Activated CD8-positive, alpha-beta memory T cell treated with anti-CD3 and anti-CD28 coated beads for 4 hours (primary cell): ENCODE measurements around the gene NSRP1.
"Not testable (repeated sequence)": the region's sequence is repeated elsewhere in the genome, so short reads cannot be mapped to it uniquely, and the experiment has no call there.

Experiments
- DNase-seq, 2 donors: peaks; one replicate each; pipeline ENCODE4 v3.0.0-alpha.2; 2020; ENCODE audit warnings: low read depth in 2 of 2

The NSRP1 gene

DNA sequence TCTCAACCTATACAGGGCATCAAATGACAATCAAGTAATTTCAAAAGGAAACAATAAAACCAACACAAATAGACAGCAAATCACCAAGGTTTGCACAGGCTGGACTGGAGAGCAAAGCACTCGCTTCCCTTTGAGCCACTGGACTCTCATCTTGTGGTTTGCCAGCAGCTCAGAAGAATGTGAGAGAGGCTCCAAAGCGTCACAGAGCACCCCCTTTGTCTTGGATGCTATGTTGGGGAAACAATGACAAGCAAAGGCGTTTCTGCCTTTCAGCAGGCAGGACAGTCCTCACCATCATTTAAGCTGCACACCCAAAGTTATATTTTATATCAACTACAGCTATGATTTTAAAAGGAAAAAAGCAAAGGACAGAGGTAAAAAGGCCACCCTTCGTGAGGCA is 105.6 kb downstream of the NSRP1 start:
- no peak for DNase-seq

DNA sequence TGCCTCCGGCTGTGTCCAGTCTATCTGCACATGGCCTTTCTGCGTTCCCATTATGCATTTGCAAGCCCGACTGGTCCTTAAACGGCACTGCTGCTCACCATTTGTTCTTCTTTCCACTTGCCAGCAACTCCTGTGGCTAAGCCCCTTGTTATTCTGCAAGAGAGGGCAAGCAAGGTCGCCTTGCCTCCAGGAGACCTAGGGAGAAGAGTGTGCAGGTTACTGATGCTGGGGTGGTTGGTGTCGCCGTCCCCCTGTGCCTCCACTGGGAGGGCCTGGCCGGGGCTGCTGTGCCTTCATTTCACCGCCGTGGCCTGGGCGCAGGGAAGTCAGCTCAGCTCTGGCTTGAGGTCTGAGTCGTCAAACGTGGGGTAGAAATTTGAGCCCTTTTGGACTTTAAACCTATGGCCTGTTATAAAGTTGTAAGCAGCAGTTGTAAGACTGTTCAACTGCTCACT is 106.1 kb downstream of the NSRP1 start:
- DNase-seq: no peak

DNA sequence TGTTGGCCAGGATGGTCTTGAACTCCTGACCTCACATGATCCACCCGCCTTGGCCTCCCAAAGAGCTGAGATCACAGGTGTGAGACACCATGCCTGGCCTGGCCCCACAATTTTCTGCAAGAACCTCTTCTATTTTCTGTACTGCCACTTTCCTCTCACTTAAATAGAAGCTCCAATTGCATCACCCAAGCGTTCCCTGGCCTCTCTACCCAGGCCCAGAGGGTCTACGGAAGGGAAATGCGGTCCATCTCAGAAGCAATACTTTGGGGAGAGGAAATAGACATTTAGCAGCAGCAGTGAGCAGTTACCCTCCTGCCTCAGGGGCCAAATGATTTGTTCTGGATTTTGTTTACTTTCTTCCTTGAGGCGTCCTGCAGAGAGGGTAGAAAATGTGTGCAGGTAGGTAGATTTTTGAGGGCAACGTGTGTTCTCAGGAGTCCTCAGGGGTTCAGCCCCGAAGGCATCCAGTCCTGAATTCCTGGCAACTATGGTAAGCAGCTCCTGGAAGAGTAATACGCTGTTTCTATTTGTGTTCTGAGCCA is 107.9 kb downstream of the NSRP1 start:
- no peak for DNase-seq

DNA sequence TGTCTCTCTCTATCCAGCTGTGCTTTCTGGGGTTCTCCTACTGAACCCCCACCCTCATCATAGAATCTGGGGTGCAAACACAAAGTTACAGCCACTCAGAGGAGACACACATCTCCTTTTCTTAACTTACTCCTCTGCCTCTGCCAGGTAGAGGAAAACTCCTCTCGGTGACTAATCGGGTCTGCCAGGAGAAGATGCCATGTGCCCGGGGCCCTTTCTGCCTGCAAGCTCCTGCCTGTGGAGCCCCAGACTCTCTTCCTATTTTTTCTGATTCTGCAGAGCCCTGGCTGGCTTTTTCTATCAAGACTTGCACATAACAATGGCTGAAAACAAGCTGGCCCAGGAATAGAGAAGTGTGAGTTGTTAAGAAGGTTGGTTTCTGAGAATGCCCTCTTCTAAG is 108.5 kb downstream of the NSRP1 start:
- DNase-seq: no peak

DNA sequence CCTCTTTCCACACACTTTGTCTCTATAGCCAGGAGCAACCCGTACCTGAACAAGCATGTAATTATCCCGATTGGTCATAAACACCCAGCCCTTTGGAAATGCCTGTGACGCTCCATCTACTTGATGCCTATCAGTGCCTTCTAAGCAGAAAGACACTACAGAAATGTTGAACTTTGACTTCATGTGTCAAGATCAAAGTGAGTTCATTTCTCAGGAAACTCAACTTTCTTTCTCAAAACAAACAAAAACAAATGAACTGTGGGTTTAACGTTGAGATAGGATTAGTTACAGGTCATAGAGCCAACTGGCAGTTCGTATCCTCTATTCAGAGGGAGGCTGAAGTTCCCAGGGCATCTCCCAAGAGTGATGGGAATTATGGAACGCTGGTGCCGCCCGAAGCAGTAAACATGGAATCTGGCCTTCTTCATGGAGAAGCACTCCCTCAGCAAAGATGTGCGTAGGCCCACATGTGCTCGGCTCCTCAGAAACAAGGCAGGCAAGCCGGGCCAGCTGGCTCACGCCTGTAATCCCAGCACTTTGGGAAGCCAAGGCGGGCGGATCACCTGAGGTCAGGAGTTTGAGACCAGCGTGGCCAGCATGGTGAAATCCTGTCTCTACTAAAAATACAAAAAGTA is 109.4 kb downstream of the NSRP1 start:
- no peak for DNase-seq

DNA sequence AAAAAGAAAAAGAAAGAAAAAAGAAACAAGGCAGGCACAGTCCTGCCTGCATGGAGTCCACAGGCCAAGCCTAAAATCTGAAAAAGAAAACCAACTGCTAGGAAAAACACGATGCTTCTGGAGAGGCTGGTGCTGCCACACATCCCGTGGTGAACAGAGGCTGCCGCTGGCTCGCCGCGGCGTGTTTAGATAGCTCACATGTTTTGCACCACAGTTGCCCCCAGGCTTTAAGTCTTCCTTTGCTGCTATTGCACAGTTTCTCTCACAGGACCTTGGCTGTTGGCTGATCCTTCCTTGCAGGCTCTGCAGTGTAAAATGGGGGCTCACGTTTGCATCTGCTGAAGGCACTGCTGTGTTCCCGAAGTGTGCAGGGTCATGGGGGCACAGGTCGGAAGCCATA is 110.3 kb downstream of the NSRP1 start:
- no peak for DNase-seq

DNA sequence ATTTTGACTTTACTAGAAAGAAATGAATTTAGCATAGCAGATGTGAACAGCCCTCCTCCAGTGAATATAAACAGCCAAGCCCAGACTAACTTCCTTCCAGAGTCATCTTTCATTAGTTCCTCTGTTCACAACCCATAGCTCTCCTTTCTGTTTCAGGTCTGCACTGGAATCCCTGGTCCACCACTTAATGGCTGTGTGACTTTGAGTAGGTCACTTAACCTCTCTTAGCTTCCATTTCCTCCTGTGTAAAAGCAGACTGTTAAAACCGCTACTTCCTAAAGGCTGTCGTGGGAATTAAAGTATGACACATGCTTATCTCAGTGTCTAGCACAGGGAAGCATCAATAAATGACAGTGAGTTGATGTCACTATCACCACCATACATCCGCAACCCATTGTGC is 111.4 kb downstream of the NSRP1 start:
- DNase-seq: no peak

DNA sequence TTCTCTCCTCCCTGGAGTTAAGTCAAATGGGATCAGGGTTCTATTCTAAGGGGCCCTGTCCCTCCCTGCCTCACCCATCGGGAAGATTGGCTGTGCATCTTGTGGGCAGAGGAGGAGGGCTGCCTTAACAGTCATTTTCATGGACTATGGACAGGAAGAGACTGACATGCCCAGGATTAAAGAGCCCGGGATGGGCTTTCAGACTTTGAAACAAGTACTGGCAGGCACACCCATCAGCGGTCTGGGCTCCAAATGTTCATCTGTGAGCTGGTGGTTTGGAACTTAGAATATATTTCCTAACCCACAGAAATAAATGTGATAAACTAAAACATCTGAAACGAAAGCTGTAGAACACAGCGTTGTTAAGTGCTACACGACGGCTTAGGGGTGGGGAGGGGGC is 112.4 kb downstream of the NSRP1 start:
- no peak for DNase-seq

DNA sequence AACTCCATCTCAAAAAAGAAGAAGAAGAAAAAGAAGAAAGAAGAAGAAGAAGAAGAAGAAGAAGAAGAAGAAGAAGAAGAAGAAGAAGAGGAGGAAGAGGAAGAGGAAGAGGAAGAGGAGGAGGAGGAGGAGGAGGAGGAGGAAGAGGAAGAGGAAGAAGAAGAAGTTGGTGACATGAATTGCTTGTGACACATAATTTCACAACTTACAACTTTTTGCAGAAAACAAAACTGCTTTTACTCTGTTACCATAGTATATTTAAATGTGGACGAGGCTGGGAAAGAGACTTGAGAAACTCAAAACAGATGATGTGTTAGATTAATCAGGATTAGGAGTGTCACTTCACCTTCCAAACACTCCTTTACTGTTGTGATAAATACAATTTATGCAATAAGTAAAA is 113.4 kb downstream of the NSRP1 start:
- not testable (repeated sequence) for DNase-seq

DNA sequence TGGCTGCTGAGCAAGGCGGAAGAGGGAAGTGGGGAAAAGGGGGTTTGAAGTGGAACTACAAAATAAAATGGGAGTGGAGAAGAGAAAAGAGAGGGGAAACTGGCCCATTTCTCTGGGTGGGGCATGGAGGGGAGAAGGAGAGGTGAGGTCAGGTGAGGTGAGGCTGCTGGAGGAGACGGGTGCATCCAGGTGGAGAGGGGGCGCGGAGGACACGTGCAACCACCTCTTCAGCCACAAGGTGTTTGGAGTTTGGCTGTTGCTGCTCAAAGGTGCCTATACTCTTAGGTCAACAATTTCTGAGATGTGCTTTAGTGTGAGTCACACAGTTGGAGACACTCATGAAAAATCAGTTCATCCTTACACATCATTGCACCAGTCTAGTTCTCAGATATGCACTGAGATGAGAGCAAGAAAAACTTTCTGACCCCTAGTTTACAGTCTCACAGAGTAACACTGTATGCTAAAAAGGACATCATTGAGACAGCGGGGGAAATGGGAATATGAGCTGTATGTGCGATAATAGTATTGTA is 114.0 kb downstream of the NSRP1 start:
- no peak for DNase-seq

DNA sequence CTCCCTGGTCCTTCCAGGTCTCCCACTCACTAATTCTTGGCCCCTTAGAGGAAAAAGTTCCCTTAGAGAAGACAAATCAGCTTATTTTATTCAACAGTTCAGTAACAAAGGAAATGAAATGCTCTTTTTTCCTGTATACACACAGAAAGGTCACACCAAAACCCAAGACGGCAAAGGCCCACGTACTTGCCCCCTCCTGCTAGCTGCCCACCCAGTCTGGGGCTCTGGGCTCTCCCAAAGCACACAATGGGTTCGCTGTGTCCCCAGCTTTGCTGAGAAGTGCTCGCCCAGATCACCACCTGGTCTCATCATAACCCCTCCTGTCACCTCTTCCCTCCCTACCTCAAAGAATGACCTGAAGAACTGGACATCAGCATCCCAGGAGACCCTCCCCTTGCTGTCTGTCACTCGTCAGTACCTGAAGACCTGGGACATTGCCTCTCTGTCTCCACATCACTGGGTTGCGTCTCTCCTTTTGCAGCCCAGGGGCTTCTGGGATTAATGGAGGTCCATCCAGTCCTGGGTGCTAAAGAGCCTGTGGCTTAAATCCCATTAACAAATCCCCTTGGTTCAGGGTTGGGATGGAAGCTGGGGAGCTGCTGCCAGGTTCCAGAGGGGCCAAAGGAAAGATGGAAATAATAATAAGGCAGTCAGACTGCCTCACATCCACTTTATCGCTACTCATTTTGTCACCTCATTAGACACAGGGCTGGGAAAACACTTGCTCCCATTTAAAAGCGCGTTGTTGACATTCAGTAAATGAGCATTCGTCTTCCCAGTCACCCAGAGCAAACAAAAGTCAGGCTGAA is 115.6 kb downstream of the NSRP1 start:
- DNase-seq: no peak

DNA sequence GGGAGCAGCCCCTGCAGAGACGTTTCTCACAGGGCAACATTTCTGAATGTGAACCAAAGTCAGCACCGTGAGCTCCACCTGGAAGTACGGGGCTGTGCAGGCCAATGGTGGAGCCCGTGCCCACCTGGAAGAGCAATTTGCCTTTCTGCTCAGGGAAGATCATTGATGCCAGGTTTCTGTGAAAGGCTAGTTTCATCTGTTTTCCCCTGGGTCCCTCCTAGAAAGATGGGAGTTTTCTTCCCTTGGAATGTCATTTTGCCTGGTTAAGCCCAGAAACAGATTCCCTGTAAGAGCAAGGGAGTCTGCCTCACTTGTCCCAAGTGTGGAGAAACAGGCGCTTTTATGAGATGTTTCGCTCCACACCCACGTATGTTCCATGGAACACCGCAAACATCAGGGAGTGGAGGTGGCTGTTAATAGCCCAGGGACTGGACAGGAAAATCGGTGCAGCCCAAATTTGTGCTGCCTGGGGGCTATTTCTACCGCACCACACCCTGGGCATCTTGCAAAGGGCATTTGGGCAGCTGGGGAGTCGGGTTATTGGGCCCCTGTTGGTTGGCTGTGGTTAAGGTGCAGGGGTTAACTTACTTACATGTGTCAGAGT is 116.3 kb downstream of the NSRP1 start:
- DNase-seq: no peak

DNA sequence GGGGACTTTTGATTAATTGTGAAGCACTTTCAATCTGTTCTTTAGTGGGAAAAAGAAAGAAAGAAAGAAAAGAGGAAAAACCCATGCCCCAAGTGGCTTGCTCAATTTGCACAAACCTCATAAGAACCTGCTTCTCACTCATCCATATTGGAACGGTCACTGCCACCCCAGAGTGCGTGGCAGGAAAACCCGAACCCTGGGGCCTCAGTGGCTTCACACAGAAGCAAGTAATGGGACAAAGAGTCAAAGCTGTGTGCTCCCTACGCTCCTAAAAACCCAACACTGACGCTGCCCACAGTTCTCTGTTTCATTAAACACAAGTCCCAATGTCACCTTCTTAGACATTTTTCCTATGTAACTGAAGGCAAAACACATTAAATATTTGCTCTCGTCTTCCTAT is 117.7 kb downstream of the NSRP1 start:
- no peak for DNase-seq

DNA sequence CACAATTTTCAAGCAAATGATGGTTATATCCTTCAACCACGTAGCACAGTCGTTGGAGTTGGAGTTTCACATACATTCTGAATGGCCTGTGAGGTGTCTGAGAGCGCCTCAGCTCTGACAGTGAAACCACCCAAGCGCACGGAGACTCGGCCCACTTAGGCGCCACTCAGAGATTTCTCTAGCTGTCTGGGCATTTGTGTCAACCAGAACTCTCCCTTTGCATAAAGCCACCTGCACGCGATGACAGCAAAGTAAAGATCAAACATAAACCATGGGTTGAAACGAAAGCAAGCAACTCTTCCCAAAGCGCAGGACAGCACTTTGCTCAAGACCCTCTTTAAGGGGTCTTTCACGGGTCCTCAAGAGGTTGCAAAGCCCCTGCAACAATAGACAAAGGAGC is 118.3 kb downstream of the NSRP1 start:
- no peak for DNase-seq

DNA sequence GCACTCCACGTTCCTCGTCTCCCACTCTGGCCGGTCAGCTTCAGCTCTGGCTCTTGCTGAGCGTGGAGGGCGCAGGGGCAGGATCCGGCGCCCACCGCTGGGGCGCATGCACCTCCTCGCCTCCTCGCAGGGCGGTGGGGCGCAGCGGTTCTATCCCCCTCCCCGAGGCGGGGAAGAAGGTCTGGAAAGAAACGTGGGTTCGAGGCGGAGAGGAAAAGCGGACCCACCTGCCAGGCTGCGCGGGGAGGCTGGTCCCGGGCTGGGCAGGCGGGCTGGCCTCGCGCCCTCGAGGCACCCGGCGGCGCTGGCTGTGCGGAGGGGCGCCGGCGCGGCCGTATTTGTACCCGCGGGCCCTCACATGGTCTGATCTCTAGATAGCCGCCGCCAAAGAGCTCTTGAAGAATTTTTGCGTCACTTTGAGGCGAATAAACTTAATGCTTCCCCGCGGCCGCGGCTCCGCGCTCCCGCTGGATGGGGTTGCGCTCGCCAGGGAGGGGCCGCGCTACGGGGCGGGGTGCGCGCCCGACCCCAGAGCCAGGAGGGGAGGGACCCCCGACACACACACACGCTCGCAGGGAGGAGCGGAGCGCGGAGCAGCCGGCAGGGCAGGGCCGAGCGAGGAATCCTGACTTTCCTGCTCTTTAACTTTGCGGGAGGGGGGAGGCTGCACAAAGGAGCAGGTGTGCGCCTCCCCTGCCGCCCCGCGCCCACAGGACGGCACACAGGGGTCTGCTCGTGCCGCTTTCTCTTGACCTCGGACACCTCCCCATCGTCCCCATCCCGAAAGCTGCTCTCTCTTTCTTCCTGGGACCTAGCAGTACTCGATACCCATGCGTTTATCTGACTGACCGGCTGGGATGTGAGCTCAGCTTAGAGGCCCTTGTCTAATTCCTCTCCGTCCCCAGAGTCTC is 119.0 kb downstream of the NSRP1 start, which contains the start of gene SLC6A4:
TSS of gene SLC6A4 (minus strand) at position 312 of the 911 bp plus-strand sequence. CDS start 13,739 bp downstream, outside the sequence.
- no peak for DNase-seq
